GM12892 (cell line): ENCODE results near the gene IGFBP6.

ENCODE experiments used
- POLR2A ChIP-seq: IDR thresholded peaks from 2 replicates; pipeline ENCODE4 v1.6.1; 2011; ENCODE audit warnings: low read depth, low read length, control low read depth
- POLR2AphosphoS5 ChIP-seq: IDR thresholded peaks from 2 replicates; pipeline ENCODE4 v1.6.1; 2011; ENCODE audit warnings: low read depth, low read length, control low read depth

DNA sequence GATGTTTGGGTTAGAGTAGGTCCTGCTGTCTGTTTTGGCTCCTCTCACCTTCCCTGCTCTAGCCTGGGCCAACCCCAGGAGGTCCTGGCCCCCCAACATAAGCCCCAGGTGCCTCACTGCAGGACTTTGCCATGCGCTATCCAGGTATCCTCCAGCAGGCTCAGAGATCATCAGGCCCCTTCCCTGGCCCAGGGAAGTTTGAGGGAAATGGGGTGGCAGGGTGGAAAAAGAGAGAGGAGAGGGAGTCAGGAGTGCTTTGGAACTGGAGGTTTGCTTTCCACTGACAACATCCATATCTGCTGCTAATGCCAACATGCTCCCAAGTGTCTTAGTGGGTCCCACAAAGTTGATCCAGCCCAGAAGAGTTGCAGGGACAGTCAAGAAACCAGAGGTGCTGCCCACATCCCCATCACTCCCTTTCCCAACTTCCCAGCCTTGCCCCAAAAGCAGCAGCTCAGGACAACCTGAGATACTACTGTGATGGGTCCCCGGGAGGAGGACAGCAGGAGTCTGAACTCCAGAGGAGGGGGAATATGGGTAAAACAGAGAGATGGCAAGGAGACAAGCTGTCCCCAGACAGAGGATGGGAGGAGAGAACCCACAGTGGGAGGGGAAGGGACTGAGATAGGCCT is 46.9 kb upstream of the IGFBP6 start:
- TF ChIP-seq POLR2AphosphoS5 (no peak), POLR2A (no peak)
